A673 (cell line): ENCODE data around the gene COL4A2. TPM values are rescaled to one million over a fixed set of nuclear protein-coding genes. Genes with fewer than 3 reads are reported as not detected.
"Not testable (repeated sequence)": the region's sequence is repeated elsewhere in the genome, so short reads cannot be mapped to it uniquely, and the experiment has no call there.

Experiments used
- BruUV-seq: library from RNA; stranded (reverse); fragments of 400-500 nt; replicated peaks from 2 replicates; lab custom pipeline; 2021; lab: Mats Ljungman, UMichigan
- CTCF ChIA-PET: fragments of 300-600 bp; sonication (Branson Sonifier 250); formaldehyde crosslinking; loops from one replicate; lab custom pipeline; 2022; ENCODE audit warnings: antibody characterized with exemption; lab: Charles Lee
- POLR2A ChIA-PET: fragments of 300-600 bp; sonication (Branson Sonifier 250); formaldehyde crosslinking; loops from one replicate; lab custom pipeline; 2022; ENCODE audit warnings: antibody characterized with exemption; ENCODE audit not compliant: low non-redundant PET; lab: Charles Lee
- DNase-seq: peaks from one replicate; pipeline ENCODE4 v3.0.0-alpha.2; 2015; ENCODE audit warnings: low spot score
- H3K27ac ChIP-seq: fragments of 200-600 bp; sonication (generic); 2 replicates; pipeline ENCODE4 v1.5.1; 2016; ENCODE audit warnings: mixed run types, low read depth, mild to moderate bottlenecking, mixed read lengths, antibody characterized with exemption, low read length; ENCODE audit not compliant: poor library complexity, severe bottlenecking
- H3K27me3 ChIP-seq: fragments of 200-600 bp; sonication (generic); replicated peaks from 2 replicates; pipeline ENCODE4 v1.6.1; 2017; ENCODE audit warnings: mixed run types, low read depth, mild to moderate bottlenecking, mixed read lengths, antibody characterized with exemption, low read length; ENCODE audit not compliant: insufficient read depth, poor library complexity
- H3K36me3 ChIP-seq: fragments of 200-600 bp; sonication (generic); 2 replicates; pipeline ENCODE4 v1.6.1; 2016; ENCODE audit warnings: mixed run types, mild to moderate bottlenecking, mixed read lengths, antibody characterized with exemption, low read length; ENCODE audit not compliant: insufficient read depth, poor library complexity, severe bottlenecking
- H3K4me1 ChIP-seq: fragments of 200-600 bp; sonication (generic); 2 replicates; pipeline ENCODE4 v1.6.1; 2017; ENCODE audit warnings: mixed run types, mild to moderate bottlenecking, mixed read lengths, antibody characterized with exemption, low read length; ENCODE audit not compliant: insufficient read depth, poor library complexity, severe bottlenecking
- H3K4me3 ChIP-seq: fragments of 200-600 bp; sonication (generic); 2 replicates; pipeline ENCODE4 v1.5.1; 2016; ENCODE audit warnings: low read depth, mixed run types, mild to moderate bottlenecking, mixed read lengths, low read length; ENCODE audit not compliant: poor library complexity, severe bottlenecking
- H3K9me3 ChIP-seq: fragments of 200-600 bp; sonication (generic); 2 replicates; pipeline ENCODE4 v1.6.1; 2016; ENCODE audit warnings: mixed run types, low read depth, mild to moderate bottlenecking, mixed read lengths, antibody characterized with exemption, low read length; ENCODE audit not compliant: poor library complexity, severe bottlenecking
- EZH2 ChIP-seq: fragments of 200-600 bp; sonication (generic); IDR thresholded peaks from 2 replicates; pipeline ENCODE4 v1.6.1; 2017; ENCODE audit warnings: borderline replicate concordance, low read depth, mild to moderate bottlenecking, mixed read lengths, antibody characterized with exemption, low read length; ENCODE audit not compliant: poor library complexity, severe bottlenecking
- intact Hi-C: fragments of 100-400 bp; cut with micrococcal nuclease; formaldehyde crosslinking; loops from one replicate; pipeline ENCODE4 v1.10.0; 2022; ENCODE audit not compliant: unreplicated experiment
- total RNA-seq: library from RNA; stranded (reverse); gene quantifications from 2 replicates; pipeline ENCODE4 v1.2.3, GENCODE V29; 2021
- TF ChIP-seq, protein P1 (sequence below): fragments of 300-800, 200-600 bp; sonication (generic); conservative IDR thresholded peaks from 2 replicates; pipeline ENCODE4 v1.5.1; 2017; ENCODE audit warnings: low read depth, mild to moderate bottlenecking, antibody characterized with exemption, low read length, moderate library complexity, mixed read lengths

The COL4A2 gene
- total RNA-seq, 1 experiment from 2014 or later = 184 TPM

- Histone ChIP-seq H3K27ac (peak overlapping the region; percentile 85), H3K27me3 (no peaks in the 10 kb centered on the region), H3K4me1 (peaks cover 72% of the 10 kb centered on the region), H3K36me3 (peaks cover 13% of the 10 kb centered on the region), H3K4me3 (peak overlapping the region; percentile 31), H3K9me3 (no peaks in the 10 kb centered on the region)
- TF ChIP-seq, protein P1, sequence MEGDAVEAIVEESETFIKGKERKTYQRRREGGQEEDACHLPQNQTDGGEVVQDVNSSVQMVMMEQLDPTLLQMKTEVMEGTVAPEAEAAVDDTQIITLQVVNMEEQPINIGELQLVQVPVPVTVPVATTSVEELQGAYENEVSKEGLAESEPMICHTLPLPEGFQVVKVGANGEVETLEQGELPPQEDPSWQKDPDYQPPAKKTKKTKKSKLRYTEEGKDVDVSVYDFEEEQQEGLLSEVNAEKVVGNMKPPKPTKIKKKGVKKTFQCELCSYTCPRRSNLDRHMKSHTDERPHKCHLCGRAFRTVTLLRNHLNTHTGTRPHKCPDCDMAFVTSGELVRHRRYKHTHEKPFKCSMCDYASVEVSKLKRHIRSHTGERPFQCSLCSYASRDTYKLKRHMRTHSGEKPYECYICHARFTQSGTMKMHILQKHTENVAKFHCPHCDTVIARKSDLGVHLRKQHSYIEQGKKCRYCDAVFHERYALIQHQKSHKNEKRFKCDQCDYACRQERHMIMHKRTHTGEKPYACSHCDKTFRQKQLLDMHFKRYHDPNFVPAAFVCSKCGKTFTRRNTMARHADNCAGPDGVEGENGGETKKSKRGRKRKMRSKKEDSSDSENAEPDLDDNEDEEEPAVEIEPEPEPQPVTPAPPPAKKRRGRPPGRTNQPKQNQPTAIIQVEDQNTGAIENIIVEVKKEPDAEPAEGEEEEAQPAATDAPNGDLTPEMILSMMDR = no peak
- no peak for TF ChIP-seq EZH2
- POLR2A ChIA-PET = interaction anchor here (0.7 kb wide), 1 partner anchor 11 kb away, joined by 3 read pairs; no protein-coding TSS in a partner anchor
- CTCF ChIA-PET = interaction anchor here (0.5 kb wide), 1 partner anchor 393 kb away, joined by 5 read pairs; no protein-coding TSS in a partner anchor
- no TSS peak for BruUV-seq
- intact Hi-C loops = loop anchor here (5.0 to 10.0 kb wide), 2 partner anchors 97 to 395 kb away; partner anchors contain the start of gene ING1
- peak; percentile 85 for DNase-seq
Measured at GRCh38 chr13:110319774-110320509, 12.9 kb downstream of the COL4A2 start.

DNA sequence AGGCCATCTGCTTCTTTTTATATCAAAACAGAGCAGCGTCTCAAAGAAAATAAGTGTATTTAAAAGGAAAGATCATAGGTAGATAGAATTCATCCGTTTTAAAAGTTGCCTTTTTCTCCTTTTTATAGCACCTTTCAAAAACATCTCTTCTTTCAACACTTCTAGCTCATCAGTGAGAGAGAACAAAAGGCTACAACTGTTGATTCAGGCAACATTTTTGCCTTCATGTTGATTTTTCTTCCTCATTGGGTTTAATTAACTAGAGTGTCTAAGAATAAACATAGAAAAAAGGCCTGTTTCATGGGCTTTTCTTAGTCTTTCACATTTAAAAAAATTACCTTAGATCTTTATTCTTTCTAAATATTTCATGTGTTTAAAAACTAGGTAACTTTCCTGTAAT lies 13.6 kb downstream of the COL4A2 start:
- no TSS peak for BruUV-seq
- TF ChIP-seq EZH2 = no peak
- TF ChIP-seq, protein P1 = no peak
- ChIA-PET POLR2A (no interaction called here), CTCF (no interaction called here)
- intact Hi-C loops = loop anchor here (5.0 to 10.0 kb wide), 2 partner anchors 97 to 394 kb away; partner anchors contain the start of gene ING1
- H3K4me3 ChIP-seq = no peak overlapping the region
- peaks cover 79% of the 10 kb centered on the region for H3K4me1 ChIP-seq
- H3K27ac ChIP-seq = peak overlapping the region; percentile 85
- no peak for DNase-seq
- H3K9me3 ChIP-seq = no peaks in the 10 kb centered on the region
- peaks cover 13% of the 10 kb centered on the region for H3K36me3 ChIP-seq
- no peaks in the 10 kb centered on the region for H3K27me3 ChIP-seq

DNA sequence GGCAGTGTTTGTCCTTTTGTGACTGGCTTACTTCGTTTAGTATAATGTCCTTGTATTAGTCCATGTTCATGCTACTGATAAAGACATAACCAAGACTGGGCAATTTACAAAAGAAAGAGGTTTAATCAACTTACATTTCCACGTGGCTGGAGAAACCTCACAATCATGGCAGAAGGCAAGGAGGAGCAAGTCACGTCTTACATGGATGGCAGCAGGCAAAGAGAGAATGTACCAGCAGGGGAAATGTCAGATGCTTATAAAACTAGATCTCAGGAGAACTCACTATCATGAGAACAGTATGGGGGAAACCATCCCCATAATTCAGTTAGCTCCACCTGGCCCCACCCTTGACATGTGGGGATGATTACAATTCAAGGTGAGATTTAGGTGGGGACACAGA lies 14.5 kb downstream of the COL4A2 start:
- POLR2A ChIA-PET, H3K4me3 ChIP-seq, H3K27me3 ChIP-seq, BruUV-seq, H3K9me3 ChIP-seq, CTCF ChIA-PET, H3K27ac ChIP-seq, DNase-seq, H3K36me3 ChIP-seq: not testable (repeated sequence)
- H3K4me1 ChIP-seq = peaks cover 87% of the 10 kb centered on the region
- intact Hi-C loops = loop anchor here (5.0 to 10.0 kb wide), 2 partner anchors 96 to 393 kb away; partner anchors contain the start of gene ING1
